HT-29 (cell line): ENCODE results near the gene DCLK1. TPM values are rescaled to one million over a fixed set of nuclear protein-coding genes. Genes with fewer than 3 reads are reported as not detected.
"Not testable (repeated sequence)": the region's sequence is repeated elsewhere in the genome, so short reads cannot be mapped to it uniquely, and the experiment has no call there.

Experiments used
- DNase-seq: peaks from one replicate; pipeline ENCODE4 v3.0.0-alpha.2; 2015; ENCODE audit warnings: low spot score
- total RNA-seq: library from RNA; depleted of rRNA; stranded (reverse); fragments of >200 nt; shearing (Covaris generic); gene quantifications from 2 replicates; pipeline ENCODE4 v1.2.3, GENCODE V29; 2014

DCLK1 gene
- total RNA-seq, 1 experiment from 2014 or later: not detected

DNA sequence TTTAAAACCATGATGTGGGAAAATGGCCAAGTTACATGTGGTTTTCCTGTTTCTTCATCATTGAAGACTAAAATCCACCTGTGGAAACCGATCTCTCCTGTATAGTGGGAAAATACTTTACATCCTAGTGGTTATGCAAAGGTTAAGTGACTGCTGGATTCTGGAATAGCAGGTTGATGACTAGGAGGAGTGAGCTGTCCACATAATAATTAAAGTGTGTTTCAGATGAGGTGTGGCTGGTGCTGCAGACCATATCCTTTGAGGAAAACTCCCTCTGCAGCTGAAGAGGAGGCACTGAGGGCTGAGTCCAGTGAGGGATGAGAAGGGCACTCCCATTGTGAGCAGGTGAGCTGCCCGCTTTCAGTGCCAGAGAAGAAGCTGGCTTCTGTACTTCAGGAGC, 43.2 kb downstream of the DCLK1 start:
- DNase-seq: no peak

DNA sequence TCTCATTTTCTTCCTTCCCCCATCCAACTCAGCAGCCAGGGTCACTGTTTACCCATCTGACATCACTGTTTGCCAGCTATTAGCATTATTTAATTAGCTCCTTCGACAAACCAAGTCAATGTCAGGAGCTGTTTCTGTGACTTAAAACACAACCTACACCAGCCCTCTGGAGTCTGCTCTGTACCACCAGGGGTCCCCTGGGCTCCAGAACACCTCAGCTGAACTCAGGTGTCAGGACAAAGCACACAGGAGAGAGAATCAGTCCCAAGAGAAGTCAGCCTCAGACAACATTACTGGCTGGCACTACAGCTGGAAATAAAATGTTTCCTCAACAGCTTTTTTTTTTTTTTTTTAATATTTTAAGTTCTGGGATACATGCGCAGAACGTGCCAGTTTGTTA, 45.1 kb downstream of the DCLK1 start:
- DNase-seq: no peak

DNA sequence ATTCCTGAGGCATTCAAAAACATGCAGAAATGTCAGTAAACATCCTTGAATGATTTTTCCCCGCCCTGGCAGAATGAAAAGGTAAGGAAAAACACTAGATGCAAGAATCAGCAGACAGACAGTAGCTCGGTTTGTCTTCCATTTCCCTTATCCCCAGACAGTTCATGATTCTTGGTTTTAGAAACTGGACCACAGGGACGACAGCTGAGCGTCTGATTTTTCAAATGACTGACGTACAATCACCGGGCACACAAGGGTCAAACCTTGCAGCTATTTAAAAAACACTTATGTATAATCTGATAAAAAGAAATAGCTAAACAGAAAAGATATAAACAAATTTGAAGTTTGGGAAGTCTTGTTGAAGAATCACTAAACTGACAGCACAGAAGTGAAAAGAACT, 47.1 kb downstream of the DCLK1 start:
- DNase-seq: no peak

DNA sequence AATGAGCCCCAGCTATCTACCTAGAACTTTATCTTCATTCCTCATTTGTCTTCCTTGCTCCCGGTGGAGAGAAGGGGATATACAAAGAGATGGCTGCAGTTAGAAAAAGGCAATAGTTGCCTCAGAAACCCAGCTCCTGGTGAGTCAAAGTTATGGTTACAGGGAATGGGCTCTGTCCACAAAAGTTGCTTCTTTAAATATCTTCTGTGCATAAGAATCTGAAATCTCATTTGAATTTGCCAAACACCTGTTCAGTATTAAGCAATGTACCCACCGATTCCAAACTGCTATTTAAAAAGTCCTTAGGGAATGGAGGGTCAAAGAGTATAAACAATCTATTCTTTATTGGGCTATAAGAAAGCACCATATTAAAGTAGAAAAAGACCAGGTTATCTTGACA, 48.4 kb downstream of the DCLK1 start:
- no peak for DNase-seq

DNA sequence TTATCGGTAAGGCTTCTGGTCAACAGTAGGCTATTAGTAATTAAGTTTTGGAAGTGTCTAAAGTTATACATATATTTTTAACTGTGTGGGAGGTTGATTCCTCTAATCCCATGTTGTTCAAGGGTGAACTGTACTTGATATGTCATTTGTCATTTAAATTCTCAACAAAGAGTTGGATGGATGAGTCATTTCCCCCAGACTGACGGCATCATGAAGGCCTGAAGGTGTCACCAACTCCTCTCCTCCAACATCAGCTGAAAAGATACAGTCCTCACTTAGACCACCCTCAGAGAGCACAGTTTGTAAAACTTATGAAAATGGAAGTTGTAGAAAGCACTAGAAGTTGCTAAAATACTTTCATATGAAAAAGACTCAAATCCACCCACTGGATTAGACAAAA, 48.8 kb downstream of the DCLK1 start:
- no peak for DNase-seq

DNA sequence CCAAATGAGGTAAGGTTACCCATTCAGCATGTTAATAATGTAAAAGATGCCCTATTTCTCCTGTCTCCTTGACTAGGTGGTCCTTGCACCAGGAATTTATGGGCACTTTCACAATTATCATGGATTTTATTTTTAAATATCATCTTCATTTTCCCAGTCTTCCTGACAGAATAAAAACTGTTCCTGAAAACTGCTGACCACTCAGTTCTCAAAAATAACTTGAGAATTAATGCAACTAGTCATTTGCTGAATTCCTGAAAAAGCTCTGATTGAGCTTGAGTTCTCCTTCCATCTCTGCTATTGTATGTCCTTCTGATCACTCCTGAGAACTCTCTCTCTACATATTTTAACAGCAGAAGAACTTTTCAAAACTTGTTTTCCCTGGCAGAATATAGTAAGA, 55.0 kb downstream of the DCLK1 start:
- no peak for DNase-seq

DNA sequence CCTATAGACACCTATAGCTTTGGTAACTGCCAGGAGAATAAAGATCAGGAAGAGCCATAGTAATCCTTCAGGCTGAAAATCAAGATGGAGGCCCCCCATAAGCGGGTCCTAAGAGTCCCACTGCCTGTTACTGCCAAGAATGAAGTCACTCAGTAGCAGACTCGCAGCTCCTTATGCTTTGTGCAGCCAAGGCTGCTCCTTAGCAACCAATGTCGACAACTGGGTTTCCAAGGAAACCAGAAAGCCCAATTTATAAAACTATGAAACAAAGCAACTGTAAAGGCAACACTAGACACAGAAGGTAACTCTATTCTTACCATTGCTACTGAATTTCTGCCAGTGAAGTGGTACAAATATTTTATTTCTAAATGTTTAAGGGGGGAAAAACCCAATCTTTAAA, 56.5 kb downstream of the DCLK1 start:
- no peak for DNase-seq

DNA sequence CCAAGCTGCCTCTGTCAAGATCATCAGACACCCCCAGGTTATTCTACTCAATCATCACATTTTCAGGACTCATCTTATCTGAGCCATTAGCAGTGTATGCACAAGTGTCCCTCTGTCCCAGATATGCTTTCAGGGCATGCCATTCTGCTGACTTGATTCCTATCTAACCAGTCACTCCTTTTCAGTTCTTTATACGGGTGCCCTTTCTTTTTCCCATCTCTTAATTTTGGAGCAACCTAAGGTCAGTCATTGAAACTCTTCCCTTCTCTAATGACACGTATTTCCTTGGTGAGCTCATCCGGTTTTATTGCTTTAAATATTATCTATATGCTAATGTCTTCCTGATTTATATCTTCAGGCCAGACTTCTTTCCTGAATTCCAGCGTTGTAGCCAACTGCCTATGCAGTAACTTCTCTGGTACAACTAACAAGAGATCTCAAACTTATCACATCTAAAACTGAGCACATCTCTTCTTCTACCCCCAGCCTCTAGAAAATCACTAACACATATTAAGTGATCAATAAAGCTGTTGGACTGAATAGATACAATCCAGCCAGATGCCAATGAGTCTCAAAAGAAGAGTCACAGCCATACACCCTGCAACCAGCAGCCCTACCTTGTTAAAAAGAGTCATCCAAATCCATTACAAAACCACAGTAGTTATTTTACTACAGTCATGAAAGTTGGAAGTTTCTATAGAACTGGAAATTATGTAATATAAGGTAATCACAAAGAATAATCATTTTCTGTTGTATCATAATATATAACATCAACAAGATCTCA, 58.8 kb downstream of the DCLK1 start:
- no peak for DNase-seq

DNA sequence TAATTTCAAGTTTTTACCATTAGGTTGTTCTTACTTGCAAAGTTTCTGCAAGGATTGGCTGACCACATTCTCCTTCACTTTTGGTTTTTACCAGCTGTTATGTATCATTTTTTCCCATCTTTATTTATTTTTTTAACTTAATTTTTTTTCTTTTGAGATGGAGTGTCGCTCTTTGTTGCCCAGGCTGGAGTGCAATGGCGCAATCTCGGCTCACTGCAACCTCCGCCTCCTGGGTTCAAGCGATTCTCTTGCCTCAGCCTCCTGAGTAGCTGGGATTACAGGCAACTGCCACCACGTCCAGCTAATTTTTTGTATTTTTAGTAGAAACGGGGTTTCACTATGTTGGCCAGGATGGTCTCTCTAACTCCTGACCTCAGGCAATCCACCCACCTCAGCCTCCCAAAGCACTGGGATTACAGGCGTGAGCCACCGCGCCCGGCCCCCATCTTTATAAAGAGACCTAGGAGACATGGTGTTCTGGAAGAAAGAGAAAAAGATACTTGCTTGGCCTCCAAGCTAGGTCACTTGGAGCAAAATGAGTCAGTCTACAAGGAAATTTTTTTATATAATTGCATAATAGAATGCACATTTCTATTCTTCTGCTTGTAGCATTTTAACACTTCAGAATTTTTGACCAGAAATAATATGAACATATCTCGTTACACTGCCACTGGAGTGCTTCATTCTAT, 60.5 kb downstream of the DCLK1 start:
- not testable (repeated sequence) for DNase-seq

DNA sequence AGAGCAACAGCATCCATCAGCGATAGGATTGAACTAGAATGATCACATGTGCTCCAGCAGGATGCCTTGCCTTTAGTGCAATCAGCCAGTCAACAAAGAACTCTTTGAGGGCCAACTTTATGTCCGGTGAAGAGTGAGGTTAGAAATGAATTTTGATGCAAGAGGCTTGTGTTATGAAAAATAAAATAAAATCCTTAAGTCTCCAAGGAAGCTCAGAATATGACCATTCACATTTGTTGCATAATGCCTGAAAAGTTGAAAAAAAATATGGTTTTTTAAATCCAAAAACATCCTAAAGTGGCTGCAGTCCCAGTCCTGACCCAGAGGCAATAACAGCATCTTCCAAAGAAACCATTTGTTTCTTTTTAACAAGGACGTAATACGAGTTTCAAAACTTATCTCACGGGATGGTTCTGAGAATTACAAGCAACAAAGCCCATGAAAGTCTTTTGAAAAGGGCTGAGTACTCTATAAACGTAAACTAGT, 61.3 kb downstream of the DCLK1 start:
- DNase-seq: no peak

DNA sequence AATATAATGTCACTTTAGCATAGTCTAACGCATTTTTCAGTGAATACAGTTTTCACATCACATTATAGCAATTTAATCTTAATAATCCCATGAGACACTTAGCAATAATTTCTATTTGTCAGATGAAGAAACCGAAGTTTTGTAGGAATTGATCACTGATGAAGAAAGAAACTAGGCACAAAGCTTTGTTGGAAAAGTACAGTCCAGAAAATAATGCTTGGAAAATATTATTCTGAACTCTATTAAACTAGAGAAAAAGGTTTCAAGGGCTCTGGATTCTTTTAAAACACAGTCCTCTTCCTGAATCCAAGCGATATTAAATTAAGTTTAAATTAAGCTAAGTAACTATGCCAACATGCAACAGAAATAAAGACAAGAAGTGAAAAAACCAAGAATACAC, 62.2 kb downstream of the DCLK1 start:
- no peak for DNase-seq

DNA sequence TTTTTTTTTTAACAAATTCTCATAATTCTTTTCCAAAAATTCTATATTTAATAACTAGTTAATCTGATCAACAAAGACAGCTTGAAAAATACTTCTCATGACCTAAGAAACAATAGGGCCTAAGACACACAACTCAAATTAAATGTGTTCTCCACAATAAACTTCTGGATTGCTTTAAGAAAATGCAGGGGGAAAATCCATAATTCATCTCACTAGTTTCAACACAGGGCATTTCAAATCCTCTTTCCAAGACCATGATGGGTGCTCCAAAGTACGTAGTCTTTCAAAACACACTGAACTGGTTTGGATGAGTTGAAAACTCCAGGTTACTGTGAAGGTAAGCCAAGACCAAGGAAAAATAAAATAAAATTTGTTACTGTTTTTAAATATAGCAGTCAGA, 62.6 kb downstream of the DCLK1 start:
- DNase-seq: no peak

DNA sequence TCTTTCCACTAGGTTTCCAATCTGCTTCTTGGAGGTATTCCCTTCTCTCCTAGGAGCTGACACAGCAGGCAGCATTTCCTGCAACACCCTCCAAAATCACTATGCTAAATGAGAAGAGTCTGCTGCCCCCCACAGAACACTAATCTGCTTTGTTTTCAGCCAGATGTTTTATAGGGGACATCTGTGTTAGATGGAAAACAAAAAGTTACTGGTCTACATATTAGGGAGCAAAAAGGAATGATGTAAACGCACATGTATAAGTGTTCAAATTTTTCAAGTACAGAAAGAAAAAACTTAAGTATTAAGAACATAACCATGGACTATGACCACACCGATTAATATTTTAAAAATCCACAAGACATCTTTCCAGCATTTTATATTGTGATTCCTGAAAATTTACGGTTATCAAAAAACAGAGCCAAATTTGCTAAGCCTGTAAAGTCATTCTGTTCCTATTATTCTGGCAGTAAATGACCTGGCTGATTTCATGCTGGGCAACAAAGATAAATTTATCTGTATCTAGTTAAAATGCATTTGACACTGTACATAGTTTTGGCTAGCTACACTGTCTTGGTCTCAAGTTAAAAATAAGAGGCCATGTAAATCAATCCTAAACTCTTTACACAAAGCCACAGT, 63.3 kb downstream of the DCLK1 start:
- DNase-seq: no peak

DNA sequence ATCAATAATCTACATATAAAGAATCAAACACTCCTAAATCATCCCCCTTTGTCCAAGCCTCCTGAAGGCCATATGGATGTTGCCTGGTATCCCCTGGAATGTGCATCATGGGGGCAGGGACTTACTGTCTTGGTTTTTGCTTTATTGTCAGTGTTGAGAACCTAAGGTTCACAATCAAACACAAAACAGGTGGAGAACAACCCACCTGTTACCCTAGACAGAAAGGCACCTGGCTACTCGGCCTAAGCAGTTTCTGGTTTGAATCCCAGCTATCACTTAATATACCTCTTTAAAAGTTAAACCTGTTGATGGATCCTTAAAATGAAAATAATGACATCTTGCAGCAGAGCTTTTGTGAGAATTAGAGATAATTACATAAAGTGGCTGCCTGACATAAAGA, 68.9 kb downstream of the DCLK1 start:
- no peak for DNase-seq

DNA sequence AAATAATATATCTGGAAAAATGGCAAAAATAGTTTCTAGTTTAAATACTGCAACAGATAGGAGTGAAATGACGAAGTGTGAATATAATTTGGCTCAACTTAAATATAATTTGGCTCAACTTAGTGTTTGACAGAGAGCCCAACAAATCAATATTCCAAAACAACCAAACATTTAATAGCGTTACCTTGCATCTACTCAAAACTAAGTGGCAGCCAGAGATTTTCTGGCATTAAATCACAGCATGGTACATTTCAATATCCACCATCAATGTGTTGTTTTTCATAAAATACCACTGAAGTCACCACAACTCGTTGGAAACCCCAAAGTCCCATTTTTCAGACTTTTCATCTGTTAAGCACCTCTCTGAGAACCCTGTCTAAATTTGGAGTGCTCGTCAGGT, 69.6 kb downstream of the DCLK1 start:
- no peak for DNase-seq

DNA sequence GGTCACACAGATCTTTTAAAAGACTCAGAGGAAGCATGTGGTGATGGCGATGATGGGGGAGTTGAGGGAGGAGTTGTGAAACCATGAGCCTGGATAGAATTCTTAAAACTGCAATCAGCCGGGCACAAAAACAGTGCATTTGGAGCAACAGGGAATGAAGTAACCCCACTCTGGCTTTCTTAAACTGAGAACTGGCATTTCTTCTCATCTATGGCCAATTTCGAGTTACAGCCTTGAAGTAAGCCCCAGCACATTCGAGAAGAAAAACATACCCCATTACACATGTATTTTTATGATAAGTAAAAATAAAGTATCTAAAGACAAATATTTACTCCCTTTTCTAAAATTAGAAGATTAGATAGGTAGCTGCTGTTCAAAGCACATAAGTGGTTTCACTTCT, 70.1 kb downstream of the DCLK1 start:
- DNase-seq: no peak

DNA sequence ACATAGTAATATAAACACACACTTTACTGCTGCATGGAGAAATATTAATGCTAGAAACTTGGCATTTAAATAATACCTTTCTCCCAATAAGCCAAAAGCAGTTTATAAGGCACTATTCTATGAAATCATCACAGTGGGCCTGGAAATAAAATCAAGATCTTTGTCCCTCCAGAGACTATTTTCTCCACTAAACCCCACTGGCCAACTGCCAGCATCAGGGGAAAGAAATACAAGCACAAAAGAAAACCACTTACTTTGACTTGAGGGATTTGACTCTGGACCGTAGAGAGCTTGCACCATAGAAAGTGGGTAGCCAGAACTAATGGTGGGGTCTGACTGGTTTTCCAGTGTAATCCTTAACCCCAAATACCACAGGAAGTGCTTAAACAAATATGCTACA, 71.9 kb downstream of the DCLK1 start:
- DNase-seq: no peak

DNA sequence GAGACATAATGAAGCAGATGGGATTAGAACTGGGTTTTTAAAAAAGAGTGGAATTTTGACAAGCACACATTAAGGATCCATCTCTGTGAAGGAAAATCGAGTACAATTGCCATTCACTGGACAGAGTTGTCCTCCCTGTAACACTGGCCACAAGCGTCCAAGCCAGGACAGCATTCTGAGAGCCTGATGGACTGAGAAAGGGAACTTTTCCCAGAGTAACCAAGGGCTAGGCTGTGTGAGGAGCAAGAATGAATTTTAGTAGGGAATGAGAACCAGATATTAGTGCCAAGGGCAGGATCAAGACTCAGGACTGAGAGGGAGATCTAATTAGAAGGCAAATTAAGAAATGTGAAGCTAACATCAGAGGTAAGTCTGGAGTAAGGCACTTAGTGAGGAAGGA, 73.1 kb downstream of the DCLK1 start:
- no peak for DNase-seq

DNA sequence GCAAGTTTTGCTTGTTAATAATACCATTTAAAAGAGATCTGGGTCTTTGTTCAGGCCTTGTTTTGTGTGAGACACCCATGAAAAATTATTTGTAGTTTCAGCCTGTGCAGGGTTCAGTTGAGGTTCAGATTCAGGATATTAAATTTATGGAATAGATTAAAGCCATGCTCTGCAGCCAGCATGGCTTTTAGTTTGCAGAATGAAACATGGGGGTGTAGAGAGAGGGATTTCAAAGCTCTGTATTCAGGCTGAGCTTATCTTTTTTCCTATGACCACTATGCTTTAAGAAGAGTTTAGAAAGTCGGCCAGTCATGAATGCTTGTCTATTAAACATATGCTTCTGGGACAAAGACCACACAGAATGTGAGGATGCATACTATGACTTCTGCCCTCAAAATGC, 73.6 kb downstream of the DCLK1 start:
- no peak for DNase-seq

DNA sequence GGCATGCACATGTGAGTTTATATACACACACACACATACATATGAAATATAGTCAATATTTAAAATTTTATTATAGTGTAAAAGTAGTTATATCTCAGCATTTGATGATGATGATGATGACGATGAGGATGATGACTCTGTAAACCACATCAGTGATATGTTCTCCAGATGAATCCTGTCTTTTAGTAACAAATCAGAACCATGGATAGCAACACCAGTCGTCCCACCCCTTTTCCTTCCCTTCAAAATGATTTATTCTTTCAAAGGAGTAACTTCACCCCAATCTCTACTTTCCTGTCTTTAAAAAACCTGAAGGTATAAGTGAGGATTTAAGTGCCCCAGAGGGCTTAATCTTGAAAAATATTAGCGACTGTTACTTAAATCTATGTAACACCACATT, 74.1 kb downstream of the DCLK1 start:
- DNase-seq: peak; percentile 12

DNA sequence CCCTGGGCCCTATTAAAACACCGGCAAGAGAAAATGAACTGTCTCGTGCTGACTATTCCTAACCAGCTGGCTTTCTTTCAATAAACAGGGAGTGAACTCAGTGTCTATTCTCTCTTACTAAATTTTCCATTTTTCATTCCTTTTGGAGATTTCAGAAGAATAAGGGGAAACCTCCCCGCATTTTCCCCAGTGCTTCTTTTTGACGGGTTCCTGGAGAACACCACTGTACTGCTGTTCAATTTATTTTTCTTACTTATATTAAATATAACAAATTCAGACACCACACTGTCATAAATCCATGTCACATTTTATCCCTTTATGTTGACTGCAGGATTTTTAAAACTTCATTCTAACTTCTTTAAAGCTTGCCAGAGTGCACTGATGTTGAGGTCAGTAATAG, 75.8 kb downstream of the DCLK1 start:
- no peak for DNase-seq

DNA sequence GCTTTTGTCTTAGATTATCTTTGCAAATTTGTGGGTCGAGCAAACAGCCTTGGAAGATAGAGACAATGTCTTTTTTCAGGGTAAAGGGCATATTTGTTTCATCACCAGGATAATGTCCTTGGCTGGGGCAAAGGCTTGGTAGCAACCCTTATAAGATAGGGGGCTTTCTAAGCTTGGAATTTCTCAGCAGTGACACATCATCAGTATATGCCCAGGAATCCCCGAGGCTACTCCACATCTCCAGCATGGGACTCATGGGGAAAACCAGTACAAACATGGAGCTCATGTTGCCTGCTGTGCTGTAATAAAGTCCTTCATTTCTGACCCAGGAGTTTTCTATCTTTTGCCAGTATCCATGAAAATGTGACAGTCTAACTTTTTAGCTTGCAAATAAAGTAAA, 77.1 kb downstream of the DCLK1 start:
- DNase-seq: no peak

DNA sequence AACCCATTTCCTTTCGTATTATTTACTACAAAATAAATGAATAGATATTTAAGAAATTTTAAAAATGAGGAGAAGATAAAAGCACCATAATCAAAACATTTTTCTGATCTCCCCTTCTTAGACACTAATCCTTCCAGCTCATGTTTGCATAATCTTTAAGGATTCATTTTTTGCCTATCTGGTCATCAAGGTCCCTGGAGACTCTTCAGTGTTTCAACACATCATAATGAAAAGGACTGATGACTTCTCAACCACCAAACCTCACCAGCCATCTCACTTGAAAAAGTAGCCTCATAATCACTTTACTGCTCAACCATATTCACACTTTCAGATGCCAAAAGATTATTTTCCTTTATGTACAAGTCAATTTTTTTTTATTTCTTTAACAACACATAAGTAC, 80.1 kb downstream of the DCLK1 start:
- DNase-seq: no peak
